LNCAP (cell line): ENCODE measurements around the gene PANK4.

Source experiments
- CTCF ChIP-seq: fragments of 450-650 bp; IDR thresholded peaks from 2 replicates; pipeline ENCODE4 v1.5.1; 2017; ENCODE audit warnings: mild to moderate bottlenecking

PANK4 gene

GRCh38 chr1:2535981-2536380, 9.6 kb upstream of the PANK4 start:
- TF ChIP-seq CTCF: no peak

GRCh38 chr1:2535455-2535854, 9.1 kb upstream of the PANK4 start:
- no peak for TF ChIP-seq CTCF

GRCh38 chr1:2534687-2535441, 8.5 kb upstream of the PANK4 start:
- no peak for TF ChIP-seq CTCF

- TF ChIP-seq CTCF: no peak
Observed at GRCh38 chr1:2534315-2534686, 7.9 kb upstream of the PANK4 start.

GRCh38 chr1:2533365-2533764, 7.0 kb upstream of the PANK4 start:
- TF ChIP-seq CTCF: no peak

GRCh38 chr1:2532485-2533160, 6.2 kb upstream of the PANK4 start:
- TF ChIP-seq CTCF: no peak

GRCh38 chr1:2530513-2531361, 4.3 kb upstream of the PANK4 start:
- TF ChIP-seq CTCF: no peak; the same call in 1 of the 2 replicates
